IMR-90 (cell line): ENCODE results near the gene ITGA2. TPM values are rescaled to one million over a fixed set of nuclear protein-coding genes. Genes with fewer than 3 reads are reported as not detected.

Experiments used
- ATAC-seq: fragments of 200-7000 bp; cut with Tn5 transposase; 2 replicates; pipeline ENCODE4 v1.9.1; 2020; ENCODE audit warnings: low read depth, mild to moderate bottlenecking, moderate library complexity
- BruUV-seq: library from RNA; stranded (reverse); fragments of 400-500 nt; replicated peaks from 2 replicates; lab custom pipeline; 2021; lab: Mats Ljungman, UMichigan
- CTCF ChIA-PET: fragments of 300-600 bp; formaldehyde crosslinking; extraction: SDS; loops from one replicate; lab custom pipeline; 2021; ENCODE audit warnings: antibody characterized with exemption; lab: Yijun Ruan, JAX
- POLR2A ChIA-PET: fragments of 300-600 bp; sonication (Branson Sonifier 250); formaldehyde crosslinking; loops from one replicate; lab custom pipeline; 2022; ENCODE audit warnings: antibody characterized with exemption; ENCODE audit not compliant: unreplicated experiment; lab: Charles Lee
- DNase-seq: peaks from one replicate; pipeline ENCODE4 v3.0.0; 2013
- H2AFZ ChIP-seq: replicated peaks from 2 replicates; pipeline ENCODE3; 2013; ENCODE audit warnings: low read length, mild to moderate bottlenecking; ENCODE audit not compliant: poor library complexity
- H2AK5ac ChIP-seq: 2 replicates; pipeline ENCODE4 v1.6.1; 2013; ENCODE audit warnings: low read depth, low read length, inconsistent platforms
- H2AK9ac ChIP-seq: replicated peaks from 2 replicates; pipeline ENCODE3; 2013; ENCODE audit warnings: mild to moderate bottlenecking, low read depth, low read length, moderate library complexity; ENCODE audit not compliant: poor library complexity
- H2BK120ac ChIP-seq: 2 replicates; pipeline ENCODE4 v1.6.1; 2013; ENCODE audit warnings: low read depth, low read length, inconsistent platforms
- H2BK15ac ChIP-seq: 3 replicates; pipeline ENCODE4 v1.6.1; 2013; ENCODE audit warnings: low read depth, low read length, inconsistent platforms
- H2BK20ac ChIP-seq: 2 replicates; pipeline ENCODE4 v1.6.1; 2013; ENCODE audit warnings: low read depth, mild to moderate bottlenecking, inconsistent platforms, low read length, moderate library complexity
- H2BK5ac ChIP-seq: 2 replicates; pipeline ENCODE4 v1.6.1; 2013; ENCODE audit warnings: mild to moderate bottlenecking, low read depth, low read length, inconsistent platforms; ENCODE audit not compliant: poor library complexity, severe bottlenecking
- H3K14ac ChIP-seq: replicated peaks from 2 replicates; pipeline ENCODE4 v1.6.1; 2013; ENCODE audit warnings: low read depth, low read length, inconsistent platforms
- H3K18ac ChIP-seq: 2 replicates; pipeline ENCODE4 v1.6.1; 2013; ENCODE audit warnings: low read depth, low read length, control low read depth
- H3K23ac ChIP-seq: 2 replicates; pipeline ENCODE4 v1.6.1; 2013; ENCODE audit warnings: low read depth, low read length, inconsistent platforms
- H3K27ac ChIP-seq: 2 replicates; pipeline ENCODE4 v1.5.1; 2013; ENCODE audit warnings: mild to moderate bottlenecking, control low read depth, low read length; ENCODE audit not compliant: insufficient read depth
- H3K27me3 ChIP-seq: 2 replicates; pipeline ENCODE4 v1.6.1; 2013; ENCODE audit warnings: low read length; ENCODE audit not compliant: control insufficient read depth, insufficient read depth
- H3K36me3 ChIP-seq: 2 replicates; pipeline ENCODE4 v1.6.1; 2013; ENCODE audit warnings: low read length, mixed read lengths; ENCODE audit not compliant: control insufficient read depth, insufficient read depth
- H3K4ac ChIP-seq: 2 replicates; pipeline ENCODE4 v1.6.1; 2013; ENCODE audit warnings: low read depth, low read length, inconsistent platforms
- H3K4me1 ChIP-seq: 2 replicates; pipeline ENCODE4 v1.6.1; 2013; ENCODE audit warnings: low read length, mixed read lengths; ENCODE audit not compliant: control insufficient read depth, insufficient read depth
- H3K4me2 ChIP-seq: 2 replicates; pipeline ENCODE4 v1.6.1; 2013; ENCODE audit warnings: low read depth, mild to moderate bottlenecking, control low read depth, low read length, moderate library complexity
- H3K4me3 ChIP-seq: 2 replicates; pipeline ENCODE4 v1.5.1; 2013; ENCODE audit warnings: low read depth, mild to moderate bottlenecking, control low read depth, low read length, moderate library complexity; ENCODE audit not compliant: insufficient read depth
- H3K56ac ChIP-seq: 2 replicates; pipeline ENCODE4 v1.6.1; 2013; ENCODE audit warnings: low read length, inconsistent platforms; ENCODE audit not compliant: insufficient read depth; ENCODE audit errors: extremely low read depth
- H3K79me1 ChIP-seq, 2 experiments: 2 replicates each; pipeline ENCODE4 v1.6.1; 2013; ENCODE audit warnings: low read length in 2 of 2, inconsistent platforms in 1 of 2, low read depth in 1 of 2
- H3K9ac ChIP-seq: 2 replicates; pipeline ENCODE4 v1.6.1; 2013; ENCODE audit warnings: low read depth, low read length, control low read depth
- H3K9me1 ChIP-seq: 2 replicates; pipeline ENCODE4 v1.6.1; 2013; ENCODE audit warnings: low read length, inconsistent platforms; ENCODE audit not compliant: insufficient read depth
- H3K9me3 ChIP-seq: 2 replicates; pipeline ENCODE4 v1.6.1; 2013; ENCODE audit warnings: low read length; ENCODE audit not compliant: control insufficient read depth, insufficient read depth
- H4K20me1 ChIP-seq: 2 replicates; pipeline ENCODE4 v1.6.1; 2013; ENCODE audit warnings: low read length, inconsistent platforms; ENCODE audit not compliant: insufficient read depth
- H4K5ac ChIP-seq: 2 replicates; pipeline ENCODE4 v1.6.1; 2013; ENCODE audit warnings: mild to moderate bottlenecking, low read depth, low read length, control low read depth
- H4K8ac ChIP-seq, 2 experiments: 2 replicates each; pipeline ENCODE4 v1.6.1; 2013; ENCODE audit warnings: low read depth in 2 of 2, low read length in 2 of 2, control low read depth in 1 of 2, inconsistent platforms in 1 of 2
- H4K91ac ChIP-seq: 2 replicates; pipeline ENCODE4 v1.6.1; 2013; ENCODE audit warnings: low read depth, low read length, inconsistent platforms; ENCODE audit not compliant: insufficient read depth
- BHLHE40 ChIP-seq: fragments of 150-350 bp; IDR thresholded peaks from 2 replicates; pipeline ENCODE4 v1.6.1; 2016; ENCODE audit warnings: mild to moderate bottlenecking, low read depth, low read length
- CHD1 ChIP-seq: IDR thresholded peaks from 2 replicates; pipeline ENCODE4 v1.6.1; 2012; ENCODE audit warnings: low read depth, low read length, improper control_type of control experiment
- NFE2L2 ChIP-seq: fragments of 150-350 bp; IDR thresholded peaks from 2 replicates; pipeline ENCODE4 v1.6.1; 2016; ENCODE audit warnings: low read depth, mild to moderate bottlenecking, low read length
- WGBS, 2 experiments: methylation state at CpG; one replicate each; pipeline versions ENCODE4 v1.1.5 to v1.1.7; 2013; ENCODE audit warnings: missing lambda C conversion rate in 2 of 2; ENCODE audit not compliant: insufficient read length in 1 of 2; ENCODE audit errors: extremely low coverage in 2 of 2; 5-methylcytosine and 5-hydroxymethylcytosine counted together
- dilution Hi-C: fragments of 300-500 bp; cut with HindIII; formaldehyde crosslinking; loops from one replicate; pipeline ENCODE4 v1.14.3; 2018; ENCODE audit warnings: low sequenced_read_pairs; ENCODE audit not compliant: unreplicated experiment
- in situ Hi-C: fragments of 300-500 bp; cut with MboI; formaldehyde crosslinking; loops from 3 replicates; pipeline ENCODE4 v1.14.3; 2019; ENCODE audit warnings: low sequenced_read_pairs, inconsistent platforms, mixed read lengths
- intact Hi-C: fragments of 100-400 bp; cut with micrococcal nuclease; formaldehyde crosslinking; loops from 2 replicates; pipeline ENCODE4 v1.10.0; 2022
- polyA plus RNA-seq, 3 experiments: library from polyadenylated mRNA; depleted of rRNA; stranded (reverse); fragments of >200 nt; gene quantifications; 2 replicates each; pipeline ENCODE4 v1.2.3, GENCODE V29; 2012; ENCODE audit warnings: low replicate concordance in 1 of 3
- total RNA-seq: library from RNA; depleted of rRNA; stranded (reverse); fragments of >200 nt; gene quantifications from 2 replicates; pipeline ENCODE4 v1.2.3, GENCODE V29; 2012
- TF ChIP-seq, protein P1 (sequence below): conservative IDR thresholded peaks from 2 replicates; pipeline ENCODE4 v1.5.1; 2012; ENCODE audit warnings: mild to moderate bottlenecking, low read depth, low read length, improper control_type of control experiment

The ITGA2 gene
- total and polyA plus RNA-seq, 2 of the 4 experiments (the other 2 are of a cell fraction) = 23.3 to 93.4 TPM

DNA sequence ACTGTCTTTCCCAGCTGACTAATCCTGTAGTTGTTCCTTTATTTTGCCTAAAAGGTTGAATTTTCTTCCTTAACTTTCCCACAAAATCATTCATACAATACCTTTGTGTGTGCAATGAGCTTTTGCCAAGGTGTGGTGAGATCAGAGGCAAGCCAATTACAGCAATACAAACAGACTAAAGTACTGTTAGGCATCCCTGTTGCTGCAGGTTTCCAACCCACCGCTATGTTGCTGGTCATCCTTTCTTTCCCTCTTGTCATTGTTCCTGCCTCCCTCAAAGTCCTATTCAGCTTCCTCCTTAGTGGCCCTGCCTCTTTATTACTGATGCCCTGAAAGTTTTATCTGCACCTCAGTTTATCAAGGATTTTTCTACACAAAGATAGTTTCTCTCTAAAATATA, 22.1 kb downstream of the ITGA2 start:
- no peaks in the 10 kb centered on the region; the same call in 1 of the 2 replicates for H3K36me3 ChIP-seq
- ChIA-PET CTCF (interaction anchor here (1.1 to 2.6 kb wide), 2 partner anchors 12 to 17 kb away, joined by 3 to 7 read pairs; no protein-coding TSS in a partner anchor), POLR2A (interaction anchor here (0.6 kb wide), 1 partner anchor 27 kb away, joined by 4 read pairs; no protein-coding TSS in a partner anchor)
- ATAC-seq (no peak), DNase-seq (no peak)
- peaks cover 18% of the 10 kb centered on the region for H3K4me1 ChIP-seq
- 0 out of 2 replicates have a peak overlapping the region, but pooled peaks have one; percentile 2 for H3K4me2 ChIP-seq
- H3K23ac ChIP-seq = peak overlapping the region; percentile 2; the same call in 1 of the 2 replicates
- H3K4me3 ChIP-seq = no peak overlapping the region
- peak overlapping the region; percentile 7; the same call in 1 of the 2 replicates for H2BK20ac ChIP-seq
- H3K9me1 ChIP-seq = peaks cover 10% of the 10 kb centered on the region; the same call in 1 of the 2 replicates
- H4K91ac ChIP-seq = peak overlapping the region; percentile 81
- H2AK9ac ChIP-seq = no peak overlapping the region
- 100% methylated on average over 1 of the region's 1 CpG; no CpG with 5 or more reads in 1 of the 2 experiments for WGBS, 2 experiments
- H2BK15ac ChIP-seq = peak overlapping the region; percentile 9; the same call in 1 of the 3 replicates
- dilution Hi-C loops = no loop called here
- H3K56ac ChIP-seq = no peak overlapping the region
- peak overlapping the region; percentile 13; the same call in 1 of the 2 replicates for H4K5ac ChIP-seq
- TF ChIP-seq, protein P1, sequence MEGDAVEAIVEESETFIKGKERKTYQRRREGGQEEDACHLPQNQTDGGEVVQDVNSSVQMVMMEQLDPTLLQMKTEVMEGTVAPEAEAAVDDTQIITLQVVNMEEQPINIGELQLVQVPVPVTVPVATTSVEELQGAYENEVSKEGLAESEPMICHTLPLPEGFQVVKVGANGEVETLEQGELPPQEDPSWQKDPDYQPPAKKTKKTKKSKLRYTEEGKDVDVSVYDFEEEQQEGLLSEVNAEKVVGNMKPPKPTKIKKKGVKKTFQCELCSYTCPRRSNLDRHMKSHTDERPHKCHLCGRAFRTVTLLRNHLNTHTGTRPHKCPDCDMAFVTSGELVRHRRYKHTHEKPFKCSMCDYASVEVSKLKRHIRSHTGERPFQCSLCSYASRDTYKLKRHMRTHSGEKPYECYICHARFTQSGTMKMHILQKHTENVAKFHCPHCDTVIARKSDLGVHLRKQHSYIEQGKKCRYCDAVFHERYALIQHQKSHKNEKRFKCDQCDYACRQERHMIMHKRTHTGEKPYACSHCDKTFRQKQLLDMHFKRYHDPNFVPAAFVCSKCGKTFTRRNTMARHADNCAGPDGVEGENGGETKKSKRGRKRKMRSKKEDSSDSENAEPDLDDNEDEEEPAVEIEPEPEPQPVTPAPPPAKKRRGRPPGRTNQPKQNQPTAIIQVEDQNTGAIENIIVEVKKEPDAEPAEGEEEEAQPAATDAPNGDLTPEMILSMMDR = no peak
- TF ChIP-seq NFE2L2 (no peak), BHLHE40 (no peak), CHD1 (no peak)
- intact Hi-C loops = no loop called here
- H2AFZ ChIP-seq = no peak overlapping the region
- no peak overlapping the region; the same call in 1 of the 2 replicates for H3K14ac ChIP-seq
- BruUV-seq = no TSS peak
- H2BK120ac ChIP-seq = peak overlapping the region; percentile 3; the same call in 1 of the 2 replicates
- H3K4ac ChIP-seq = peak overlapping the region; percentile 39
- H3K18ac ChIP-seq = peak overlapping the region; percentile 24; the same call in 1 of the 2 replicates
- no peak overlapping the region for H3K9ac ChIP-seq
- no peak overlapping the region for H3K27ac ChIP-seq
- in situ Hi-C loops = no loop called here
- peak overlapping the region; percentile 10 for H2BK5ac ChIP-seq
- H3K79me1 ChIP-seq = peaks cover 12 to 59% of the 10 kb centered on the region in 2 experiments; a peak in 3 of 4 replicates
- H4K8ac ChIP-seq = peak overlapping the region in 1 of 2 experiments; percentile 15; a peak in 2 of 4 replicates
- H2AK5ac ChIP-seq = no peak overlapping the region; the same call in 1 of the 2 replicates
- H3K9me3 ChIP-seq = no peaks in the 10 kb centered on the region
- H4K20me1 ChIP-seq = no peaks in the 10 kb centered on the region
- H3K27me3 ChIP-seq = no peaks in the 10 kb centered on the region
